Measurements from ENCODE around the gene NLRP2B.
"Not testable (repeated sequence)": the region's sequence is repeated elsewhere in the genome, so short reads cannot be mapped to it uniquely, and the experiment has no call there.

NLRP2B gene

GRCh38 chrX:57680160-57680559 is at the start of gene NLRP2B:
TSS of gene NLRP2B (minus strand) at chrX:57680260.
- DNase-seq (ENCODE audit: low spot score): no peak

- not testable (repeated sequence) for DNase-seq (ENCODE audit: low spot score)
These were observed 45.9 kb upstream of the NLRP2B start for GRCh38 chrX:57725995-57726394.

- DNase-seq (ENCODE audit: low spot score): no peak
These were observed 1.3 kb upstream of the NLRP2B start for GRCh38 chrX:57681341-57681740.

GRCh38 chrX:57678686-57679428 is 1.2 kb downstream of the NLRP2B start:
- DNase-seq (ENCODE audit: low spot score): no peak

GRCh38 chrX:57677132-57677858 is 2.8 kb downstream of the NLRP2B start:
- DNase-seq (ENCODE audit: low spot score): no peak

GRCh38 chrX:57675320-57675719 is 4.7 kb downstream of the NLRP2B start:
- DNase-seq (ENCODE audit: low spot score): no peak

DNA sequence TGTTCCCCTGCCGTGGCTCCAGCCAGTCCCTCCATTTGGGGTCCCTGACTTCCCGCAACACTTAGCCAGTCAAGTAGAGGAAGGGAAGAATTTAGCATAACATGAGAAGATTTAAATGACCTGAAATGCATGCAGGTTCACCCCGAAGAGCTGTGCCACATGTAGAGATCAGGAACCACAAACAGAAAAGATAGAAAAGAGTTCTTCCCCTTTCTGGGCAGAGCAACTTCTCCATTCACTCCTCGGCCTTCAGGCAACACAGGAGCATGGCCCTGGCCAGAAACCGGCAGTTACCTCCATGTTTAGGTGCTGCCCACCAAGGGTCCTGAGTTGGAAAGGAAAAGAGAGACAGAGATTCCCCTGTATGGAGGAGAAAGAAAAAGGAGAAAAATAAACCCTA is 5.2 kb downstream of the NLRP2B start:
- no peak for DNase-seq (ENCODE audit: low spot score)

- DNase-seq (ENCODE audit: low spot score): no peak
These were observed 10.1 kb downstream of the NLRP2B start for GRCh38 chrX:57669961-57670360.

DNA sequence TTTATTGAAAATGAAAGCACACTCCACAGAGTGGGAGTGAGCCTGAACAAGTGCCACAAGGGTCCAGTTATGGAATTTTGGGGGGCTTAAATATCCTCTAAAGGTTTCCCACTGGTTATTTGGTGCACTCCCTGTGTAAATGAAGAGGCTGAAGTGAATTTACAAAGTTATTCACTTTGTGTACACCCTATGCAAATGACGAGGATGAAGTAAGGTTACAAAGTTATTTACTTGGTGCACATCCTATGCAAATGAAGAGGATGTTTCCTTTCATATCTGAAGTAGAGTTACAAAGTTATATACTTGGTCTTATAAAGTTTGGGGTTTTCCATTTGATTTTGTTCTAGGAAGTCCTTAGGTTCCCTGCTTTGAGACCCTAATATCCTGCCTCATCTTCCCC is 13.1 kb downstream of the NLRP2B start:
- no peak for DNase-seq (ENCODE audit: low spot score)

DNA sequence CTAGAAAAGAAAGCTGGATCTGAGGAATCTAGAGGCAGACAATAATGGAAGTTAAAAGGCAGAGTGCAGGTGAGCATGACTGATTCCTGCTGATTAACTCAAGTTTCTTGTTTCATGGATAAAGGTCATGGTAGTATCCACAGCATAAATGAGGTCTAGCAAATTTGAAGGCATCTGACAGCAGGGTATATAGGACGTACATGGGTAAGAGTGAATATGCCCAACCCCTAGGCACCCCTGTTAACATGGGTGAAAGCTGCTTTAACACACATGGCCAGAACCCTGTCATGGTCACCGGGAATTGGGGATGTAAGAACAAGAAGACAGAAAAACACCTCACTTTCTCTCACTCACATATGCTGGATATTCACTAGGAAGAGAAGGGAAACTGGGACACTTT is 25.0 kb downstream of the NLRP2B start:
- DNase-seq (ENCODE audit: low spot score): no peak

GRCh38 chrX:57652705-57653104 is 27.4 kb downstream of the NLRP2B start:
- DNase-seq (ENCODE audit: low spot score): no peak

DNA sequence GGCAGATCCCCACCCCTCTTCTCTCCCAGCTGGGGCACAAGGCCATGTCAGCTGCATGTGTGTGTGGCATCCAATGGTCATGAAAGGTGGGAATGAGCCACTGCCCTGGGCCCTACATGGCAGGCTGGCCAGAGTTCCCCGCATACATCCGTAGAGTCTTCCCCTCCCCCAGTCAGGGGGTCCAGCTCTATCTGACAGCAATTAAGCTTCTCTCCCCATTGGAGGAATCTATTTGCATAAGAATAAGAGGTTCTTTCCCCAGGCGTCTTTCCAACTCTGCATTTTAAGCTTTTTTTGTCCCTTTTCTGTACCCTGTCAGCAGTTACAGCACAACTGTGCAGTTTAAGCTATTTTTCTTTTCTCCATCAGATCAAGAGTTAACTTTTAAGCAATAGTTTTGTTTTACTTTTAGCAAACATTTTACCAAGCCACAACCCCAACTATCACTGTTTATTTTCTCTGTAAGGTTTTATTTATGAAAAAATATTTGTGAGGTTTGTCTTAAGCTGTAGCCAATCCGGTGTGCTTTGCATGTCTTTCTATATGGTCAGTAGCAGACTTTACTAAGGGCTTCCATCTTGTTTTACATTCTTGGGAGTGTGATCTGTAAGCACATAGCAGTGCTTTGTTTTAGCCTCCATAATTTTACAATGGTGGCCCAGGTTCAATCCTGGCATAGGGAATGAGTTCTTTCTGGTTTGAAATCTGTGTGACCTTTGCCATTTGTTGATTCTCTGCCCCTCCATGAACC is 28.7 kb downstream of the NLRP2B start:
- DNase-seq (ENCODE audit: low spot score): no peak

DNA sequence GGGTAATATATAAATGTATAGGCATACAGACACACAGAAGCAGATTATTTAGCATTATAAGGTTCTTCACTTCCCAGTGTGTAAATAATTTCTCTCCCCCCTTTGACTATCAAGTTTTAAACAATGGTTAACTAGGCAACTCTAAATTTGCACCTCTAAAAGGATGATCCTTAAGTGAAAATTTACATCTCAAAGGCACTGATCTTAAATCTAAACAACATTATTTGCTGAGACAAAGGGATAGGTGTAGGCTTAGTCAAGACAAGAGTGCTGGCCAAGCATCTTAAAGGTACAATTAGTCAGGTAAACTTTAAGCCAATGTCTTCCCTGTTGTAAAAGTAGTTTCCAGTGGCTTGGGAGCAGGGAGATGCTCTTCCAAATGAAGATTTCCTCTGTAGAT is 33.0 kb downstream of the NLRP2B start:
- no peak for DNase-seq (ENCODE audit: low spot score)

DNA sequence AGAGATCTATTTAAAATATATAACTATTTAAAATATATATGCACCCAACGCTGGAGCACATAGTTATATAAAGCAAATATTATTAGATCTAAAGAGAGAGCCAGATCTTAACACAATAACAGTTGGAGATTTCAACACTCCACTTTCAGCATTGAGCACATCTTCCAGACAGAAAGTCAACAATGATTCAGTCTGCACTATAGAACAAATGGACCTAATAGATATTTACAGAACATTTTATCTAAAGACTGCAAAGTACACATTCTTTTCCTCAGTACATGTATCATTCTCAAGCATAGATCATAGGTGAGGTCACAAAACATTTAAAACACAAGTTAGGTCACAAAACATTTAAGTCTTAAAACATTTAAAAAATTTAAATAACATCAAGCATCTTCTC is 36.4 kb downstream of the NLRP2B start:
- no peak for DNase-seq (ENCODE audit: low spot score)

- DNase-seq (ENCODE audit: low spot score): no peak
These were observed 38.7 kb downstream of the NLRP2B start for GRCh38 chrX:57641338-57641737.

DNA sequence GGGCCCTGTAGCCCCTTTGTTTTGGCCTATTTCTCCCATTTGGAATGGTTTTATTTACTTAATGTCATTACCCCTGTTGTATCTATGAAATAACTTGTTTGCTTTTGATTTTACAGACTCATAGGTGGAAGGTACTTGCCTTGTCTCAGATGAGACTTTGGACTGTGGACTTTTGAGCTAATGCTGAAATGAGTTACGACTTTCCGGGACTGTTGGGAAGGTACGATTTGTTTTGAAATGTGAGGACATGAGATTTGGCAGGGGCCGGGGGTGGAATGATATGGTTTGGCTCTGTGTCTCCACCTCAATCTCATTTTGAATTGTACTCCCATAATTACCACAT is 39.4 kb downstream of the NLRP2B start:
- DNase-seq (ENCODE audit: low spot score): no peak

DNA sequence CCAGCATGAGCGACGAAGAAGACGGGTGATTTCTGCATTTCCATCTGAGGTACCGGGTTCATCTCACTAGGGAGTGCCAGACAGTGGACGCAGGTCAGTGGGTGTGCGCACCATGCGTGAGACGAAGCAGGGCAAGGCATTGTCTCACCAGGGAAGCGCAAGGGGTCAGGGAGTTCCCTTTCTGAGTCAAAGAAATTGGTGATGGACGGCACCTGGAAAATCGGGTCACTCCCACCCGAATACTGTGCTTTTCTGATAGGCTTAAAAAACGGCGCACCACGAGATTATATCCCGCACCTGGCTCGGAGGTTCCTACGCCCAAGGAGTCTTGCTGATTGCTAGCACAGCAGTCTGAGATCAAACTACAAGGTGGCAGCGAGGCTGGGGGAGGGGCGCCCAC is 50.6 kb downstream of the NLRP2B start:
- DNase-seq (ENCODE audit: low spot score): not testable (repeated sequence)

Measured in globus pallidus (tissue), 1 donor.